ENCODE data around the gene PIH1D1. TPM values are rescaled to one million over a fixed set of nuclear protein-coding genes. Genes with fewer than 3 reads are reported as not detected.

PIH1D1 gene
- total and polyA plus RNA-seq, 2 of the 8 experiments (the other 6 are each of a cell fraction or from before 2014, with no cell fraction given) = 146 to 195 TPM

GRCh38 chr19:49468199-49468598 is 16.6 kb upstream of the PIH1D1 start:
- DNase-seq (ENCODE audit: low read depth in 1 of 2, low spot score in 2 of 2) = no peak
- no peaks in the 10 kb centered on the region for H3K23me2 ChIP-seq (ENCODE audit: low read depth, low read length)
- WGBS, 2 experiments (ENCODE audit: extremely low coverage in 1 of 2, insufficient coverage in 1 of 2, insufficient read length in 1 of 2, insufficient replicate concordance in 2 of 2, low coverage in 1 of 2, low lambda C conversion rate in 2 of 2, missing lambda C conversion rate in 1 of 2) = 90% methylated on average over 18 of the region's 19 CpGs; no CpG with 5 or more reads in 1 of the 2 experiments
- peaks cover 2 to 7% (median 3%) of the 10 kb centered on the region in 4 experiments; a peak in 4 of 8 replicates for H3K36me3 ChIP-seq (ENCODE audit: control insufficient read depth in 2 of 4, insufficient read depth in 4 of 4, low read length in 3 of 4)
- no peak for FAIRE-seq
- H4K91ac ChIP-seq (replicated peaks; ENCODE audit: insufficient read length, low read length) = peak overlapping the region; percentile 81
- H3K79me2 ChIP-seq (ENCODE audit: control insufficient read depth in 1 of 2, insufficient read depth in 2 of 2, low read length in 2 of 2) = no peaks in the 10 kb centered on the region
- H2BK5ac ChIP-seq (ENCODE audit: low read depth, low read length) = no peak overlapping the region
- H3K27me3 ChIP-seq (replicated peaks in 1 of 4; ENCODE audit: control insufficient read depth in 3 of 4, extremely low read depth in 1 of 4, insufficient read depth in 3 of 4, low read length in 3 of 4) = no peaks in the 10 kb centered on the region
- 0 out of 2 replicates have a peak overlapping the region, but pooled peaks have one; percentile 75 for H2BK12ac ChIP-seq (ENCODE audit: low read depth, low read length)
- no peak overlapping the region for H4K5ac ChIP-seq (ENCODE audit: insufficient read length, low read depth, low read length)
- no peak overlapping the region; the same call in 1 of the 2 replicates for H3K18ac ChIP-seq (ENCODE audit: extremely low read depth, low read length)
- no peaks in the 10 kb centered on the region; a peak in 1 of 4 replicates for H3K9me3 ChIP-seq (ENCODE audit: insufficient read depth in 2 of 2, low read depth in 1 of 2, low read length in 1 of 2)
- ChIA-PET POLR2A (ENCODE audit: partially characterized antibody) (interaction anchor here (1.1 to 6.8 kb wide), 3 partner anchors 11 to 26 kb away, joined by 4 to 50 read pairs (median 5); partner anchors contain the start of genes ALDH16A1 and RPS11), CTCF (ENCODE audit: partially characterized antibody) (interaction anchor here (2.7 kb wide), 1 partner anchor 9 kb away, joined by 15 read pairs; no protein-coding TSS in a partner anchor)
- peak overlapping the region in 1 of 4 experiments; percentile 17; a peak in 2 of 7 replicates for H3K9ac ChIP-seq (replicated peaks in 1 of 4; ENCODE audit: extremely low read depth in 1 of 4, low read depth in 3 of 4, low read length in 3 of 4)
- H2BK15ac ChIP-seq (ENCODE audit: low read length) = 0 out of 2 replicates have a peak overlapping the region, but pooled peaks have one; percentile 46
- H3K14ac ChIP-seq (ENCODE audit: insufficient read length) = no peak overlapping the region
- H3K23ac ChIP-seq (ENCODE audit: insufficient read length) = no peak overlapping the region
- no peak overlapping the region for H2AK5ac ChIP-seq (ENCODE audit: low read depth, low read length)
- H3K4me3 ChIP-seq (ENCODE audit: extremely low read depth in 1 of 4, insufficient read depth in 2 of 4, low read depth in 3 of 4, low read length in 4 of 4) = no peak overlapping the region
- H3K56ac ChIP-seq (replicated peaks; ENCODE audit: insufficient read length, low read depth, low read length) = no peak overlapping the region
- no peak overlapping the region for H2BK20ac ChIP-seq (ENCODE audit: low read length)
- H2BK120ac ChIP-seq (replicated peaks; ENCODE audit: low read depth, low read length) = no peak overlapping the region
- H3K27ac ChIP-seq (ENCODE audit: low read depth, low read length) = no peak overlapping the region
- H3K4ac ChIP-seq (replicated peaks; ENCODE audit: insufficient read length, low read depth, low read length) = no peak overlapping the region
- no peaks in the 10 kb centered on the region for H3K79me1 ChIP-seq (ENCODE audit: low read depth, low read length)
- peaks cover 0 to 8% (median 3%) of the 10 kb centered on the region in 4 experiments; a peak in 6 of 7 replicates for H3K4me1 ChIP-seq (replicated peaks in 1 of 4; ENCODE audit: control insufficient read depth in 3 of 4, insufficient read depth in 4 of 4, low read length in 3 of 4)
- H3K4me2 ChIP-seq (ENCODE audit: insufficient read depth in 1 of 2, low read depth in 2 of 2, low read length in 2 of 2) = no peak overlapping the region
- TF ChIP-seq MAX (IDR thresholded peaks at IDR 0.05) (0 out of 2 replicates have a peak, but pooled peaks have one; percentile 1), HDAC6 (IDR thresholded peaks at IDR 0.05; ENCODE audit: low read depth, low read length) (no peak)
- no peaks in the 10 kb centered on the region for H4K20me1 ChIP-seq (replicated peaks in 1 of 2; ENCODE audit: control insufficient read depth in 1 of 2, insufficient read depth in 2 of 2, low read length in 2 of 2)
- H4K8ac ChIP-seq (ENCODE audit: extremely low read depth, insufficient read depth, low read length) = no peak overlapping the region
- no peak overlapping the region for H2AFZ ChIP-seq (ENCODE audit: low read length)

Data from H1 (cell line).